Activated CD8-positive, alpha-beta T cell treated with anti-CD3 and anti-CD28 coated beads, Interleukin-2, amount 10 ng/mL, durations not matched to agents 7 days and 5 days (primary cell): ENCODE data around the gene PIAS3. TPM values are rescaled to one million over a fixed set of nuclear protein-coding genes. Genes with fewer than 3 reads are reported as not detected.
"Not testable (repeated sequence)": the region's sequence is repeated elsewhere in the genome, so short reads cannot be mapped to it uniquely, and the experiment has no call there.

Experiments used
- ATAC-seq: fragments of 150-1000 bp; cut with Tn5 transposase; one replicate; pipeline ENCODE4 v1.10.0; 2021; ENCODE audit warnings: moderate library complexity
- CTCF ChIA-PET: fragments of 350-600 bp; sonication (Branson Sonifier 250); formaldehyde crosslinking; loops from one replicate; lab custom pipeline; 2021; ENCODE audit warnings: antibody characterized with exemption; lab: Charles Lee
- POLR2A ChIA-PET: fragments of 350-600 bp; sonication (Branson Sonifier 250); formaldehyde crosslinking; loops from one replicate; lab custom pipeline; 2021; ENCODE audit warnings: antibody characterized with exemption; lab: Charles Lee
- DNase-seq: peaks from one replicate; pipeline ENCODE4 v3.0.0-alpha.2; 2020
- H3K27ac Mint-ChIP-seq: one replicate; pipeline ENCODE4 v1.8.0; 2021; ENCODE audit warnings: mild to moderate bottlenecking, mixed read lengths
- H3K27me3 Mint-ChIP-seq: one replicate; pipeline ENCODE4 v1.8.0; 2021; ENCODE audit warnings: low read depth, mixed read lengths
- H3K36me3 Mint-ChIP-seq: one replicate; pipeline ENCODE4 v1.8.0; 2021; ENCODE audit warnings: low read depth, mixed read lengths
- H3K4me1 Mint-ChIP-seq: one replicate; pipeline ENCODE4 v1.8.0; 2021; ENCODE audit warnings: low read depth, mixed read lengths
- H3K4me3 Mint-ChIP-seq: one replicate; pipeline ENCODE4 v1.8.0; 2021; ENCODE audit warnings: mild to moderate bottlenecking, mixed read lengths
- H3K9me3 Mint-ChIP-seq: one replicate; pipeline ENCODE4 v1.8.0; 2022; ENCODE audit warnings: mixed read lengths; ENCODE audit not compliant: insufficient read depth
- total RNA-seq, 2 experiments: library from RNA; stranded (reverse); gene quantifications; one replicate each; pipeline ENCODE4 v1.2.3, GENCODE V29; 2021

The PIAS3 gene
- total RNA-seq, 2 experiments from 2014 or later: 19.8 to 23.7 TPM

GRCh38 chr1:145826030-145826429, 32.9 kb downstream of the PIAS3 start:
- CTCF ChIA-PET: interaction anchor here (0.9 to 16.3 kb wide), 11 partner anchors 8 to 209 kb away, joined by 3 to 214 read pairs (median 4); partner anchors contain the start of genes NUDT17, PIAS3 and RBM8A
- no peaks in the 10 kb centered on the region for H3K9me3 Mint-ChIP-seq
- H3K4me1 Mint-ChIP-seq: peaks cover 33% of the 10 kb centered on the region
- H3K4me3 Mint-ChIP-seq: peak overlapping the region; percentile 97
- H3K27me3 Mint-ChIP-seq: no peaks in the 10 kb centered on the region
- POLR2A ChIA-PET: interaction anchor here (0.6 to 1.6 kb wide), 6 partner anchors 17 to 181 kb away, joined by 3 to 8 read pairs (median 4); partner anchors contain the start of genes NUDT17, PIAS3 and RBM8A
- peaks cover 55% of the 10 kb centered on the region for H3K36me3 Mint-ChIP-seq
- no peak overlapping the region for H3K27ac Mint-ChIP-seq
- no peak for DNase-seq
- ATAC-seq: no peak

GRCh38 chr1:145824499-145824842, 34.4 kb downstream of the PIAS3 start:
- peaks cover 42% of the 10 kb centered on the region for H3K36me3 Mint-ChIP-seq
- ATAC-seq: no peak
- H3K27ac Mint-ChIP-seq: peak overlapping the region; percentile 94
- peaks cover 33% of the 10 kb centered on the region for H3K4me1 Mint-ChIP-seq
- CTCF ChIA-PET: interaction anchor here (2.9 to 16.3 kb wide), 2 partner anchors 20 to 104 kb away, joined by 13 to 214 read pairs; partner anchors contain the start of gene NUDT17
- POLR2A ChIA-PET: interaction anchor here (0.6 to 2.0 kb wide), 8 partner anchors 21 to 1325 kb away, joined by 3 to 11 read pairs (median 4); partner anchors contain the start of genes LIX1L, NUDT17, PEX11B and PIAS3
- H3K27me3 Mint-ChIP-seq: no peaks in the 10 kb centered on the region
- peak overlapping the region; percentile 97 for H3K4me3 Mint-ChIP-seq
- peak; percentile 30 for DNase-seq
- H3K9me3 Mint-ChIP-seq: no peaks in the 10 kb centered on the region

GRCh38 chr1:145823565-145824498, 35.0 kb downstream of the PIAS3 start, which contains the start of the genes POLR3C and RNF115:
POLR3C (plus strand) TSS chr1:145824200; CDS start chr1:145825777, 1,577 bp downstream.
RNF115 (minus strand) TSS chr1:145824095; CDS start chr1:145823873, 222 bp downstream.
- peak; percentile 95 for ATAC-seq
- H3K27me3 Mint-ChIP-seq: no peaks in the 10 kb centered on the region

GRCh38 chr1:145822779-145823331, 36.0 kb downstream of the PIAS3 start:
- H3K36me3 Mint-ChIP-seq: peaks cover 30% of the 10 kb centered on the region
- H3K27me3 Mint-ChIP-seq, DNase-seq, H3K27ac Mint-ChIP-seq, H3K9me3 Mint-ChIP-seq, ATAC-seq, POLR2A ChIA-PET: not testable (repeated sequence)
- H3K4me1 Mint-ChIP-seq: peaks cover 28% of the 10 kb centered on the region
- CTCF ChIA-PET: interaction anchor here (16.3 kb wide), 1 partner anchor 21 kb away, joined by 214 read pairs; the partner anchor contains the start of gene NUDT17
- H3K4me3 Mint-ChIP-seq: peak overlapping the region; percentile 42

More at GRCh38 chr1:145823565-145824498, 35.0 kb downstream of the PIAS3 start, which contains the start of the genes POLR3C and RNF115:
- ChIA-PET POLR2A (interaction anchor here (0.6 to 2.0 kb wide), 7 partner anchors 35 to 1325 kb away, joined by 3 to 11 read pairs (median 6); partner anchors contain the start of genes LIX1L, PEX11B, PIAS3 and RBM8A), CTCF (interaction anchor here (2.9 to 16.3 kb wide), 2 partner anchors 20 to 103 kb away, joined by 13 to 214 read pairs; partner anchors contain the start of gene NUDT17)
- DNase-seq: peak; percentile 94
- H3K4me3 Mint-ChIP-seq: peak within 1 kb of the TSS; percentile 97
- peaks cover 33% of the 10 kb centered on the region for H3K4me1 Mint-ChIP-seq
- H3K9me3 Mint-ChIP-seq: no peaks in the 10 kb centered on the region
- peak within 1 kb of the TSS; percentile 94 for H3K27ac Mint-ChIP-seq
- H3K36me3 Mint-ChIP-seq: peaks cover 38% of the 10 kb centered on the region

- H3K27ac Mint-ChIP-seq, DNase-seq, H3K36me3 Mint-ChIP-seq, H3K27me3 Mint-ChIP-seq, ATAC-seq, POLR2A ChIA-PET, H3K9me3 Mint-ChIP-seq, CTCF ChIA-PET, H3K4me1 Mint-ChIP-seq, H3K4me3 Mint-ChIP-seq: not testable (repeated sequence)
Observed at GRCh38 chr1:145818095-145818494, 40.8 kb downstream of the PIAS3 start.

GRCh38 chr1:145812977-145813810, 45.7 kb downstream of the PIAS3 start:
- CTCF ChIA-PET, DNase-seq, H3K36me3 Mint-ChIP-seq, ATAC-seq, H3K9me3 Mint-ChIP-seq, H3K4me1 Mint-ChIP-seq, H3K27ac Mint-ChIP-seq, H3K27me3 Mint-ChIP-seq, H3K4me3 Mint-ChIP-seq, POLR2A ChIA-PET: not testable (repeated sequence)

GRCh38 chr1:145806844-145807243, 52.0 kb downstream of the PIAS3 start:
- Mint-ChIP-seq H3K4me1 (peaks cover 5% of the 10 kb centered on the region), H3K36me3 (peaks cover 7% of the 10 kb centered on the region)

GRCh38 chr1:145806408-145806807, 52.5 kb downstream of the PIAS3 start:
- DNase-seq (no peak), ATAC-seq (no peak)
- no peak overlapping the region for H3K4me3 Mint-ChIP-seq
- peaks cover 9% of the 10 kb centered on the region for H3K36me3 Mint-ChIP-seq
- no peak overlapping the region for H3K27ac Mint-ChIP-seq
- H3K4me1 Mint-ChIP-seq: peaks cover 5% of the 10 kb centered on the region
- ChIA-PET CTCF (interaction anchor here (1.1 to 4.2 kb wide), 5 partner anchors 20 to 86 kb away, joined by 3 to 16 read pairs (median 4); partner anchors contain the start of gene NUDT17), POLR2A (no interaction called here)
- no peaks in the 10 kb centered on the region for H3K27me3 Mint-ChIP-seq
- no peaks in the 10 kb centered on the region for H3K9me3 Mint-ChIP-seq

More at GRCh38 chr1:145806844-145807243, 52.0 kb downstream of the PIAS3 start:
- Mint-ChIP-seq H3K4me3 (no peak overlapping the region), H3K27ac (no peak overlapping the region), H3K9me3 (no peaks in the 10 kb centered on the region), H3K27me3 (no peaks in the 10 kb centered on the region)
- DNase-seq (no peak), ATAC-seq (no peak)
- POLR2A ChIA-PET: no interaction called here
- CTCF ChIA-PET: interaction anchor here (1.3 to 4.2 kb wide), 4 partner anchors 20 to 39 kb away, joined by 3 to 16 read pairs (median 4); partner anchors contain the start of gene NUDT17

GRCh38 chr1:145805057-145805456, 53.8 kb downstream of the PIAS3 start:
- no peak overlapping the region for H3K27ac Mint-ChIP-seq
- H3K27me3 Mint-ChIP-seq: no peaks in the 10 kb centered on the region
- H3K36me3 Mint-ChIP-seq: peaks cover 12% of the 10 kb centered on the region
- ATAC-seq (no peak), DNase-seq (no peak)
- ChIA-PET CTCF (interaction anchor here (1.7 to 4.2 kb wide), 2 partner anchors 21 to 41 kb away, joined by 3 to 16 read pairs; partner anchors contain the start of gene NUDT17), POLR2A (no interaction called here)
- H3K9me3 Mint-ChIP-seq: no peaks in the 10 kb centered on the region
- peaks cover 9% of the 10 kb centered on the region for H3K4me1 Mint-ChIP-seq
- no peak overlapping the region for H3K4me3 Mint-ChIP-seq

GRCh38 chr1:145804235-145805045, 54.4 kb downstream of the PIAS3 start:
- DNase-seq: no peak
- ChIA-PET CTCF (interaction anchor here (1.6 to 4.2 kb wide), 2 partner anchors 41 to 84 kb away, joined by 3 to 16 read pairs; partner anchors contain the start of gene NUDT17), POLR2A (no interaction called here)
- H3K4me1 Mint-ChIP-seq: peaks cover 9% of the 10 kb centered on the region
- no peaks in the 10 kb centered on the region for H3K27me3 Mint-ChIP-seq
- no peak for ATAC-seq
- H3K9me3 Mint-ChIP-seq: no peaks in the 10 kb centered on the region
- peaks cover 18% of the 10 kb centered on the region for H3K36me3 Mint-ChIP-seq
- no peak overlapping the region for H3K27ac Mint-ChIP-seq
- no peak overlapping the region for H3K4me3 Mint-ChIP-seq
